Activated CD4-positive, alpha-beta T cell treated with anti-CD3 and anti-CD28 coated beads for 48 hours (primary cell): Measurements from ENCODE around the gene KLHL3.

Experiments used
- DNase-seq: peaks from one replicate; pipeline ENCODE4 v3.0.0-alpha.2; 2020

KLHL3 gene

DNA sequence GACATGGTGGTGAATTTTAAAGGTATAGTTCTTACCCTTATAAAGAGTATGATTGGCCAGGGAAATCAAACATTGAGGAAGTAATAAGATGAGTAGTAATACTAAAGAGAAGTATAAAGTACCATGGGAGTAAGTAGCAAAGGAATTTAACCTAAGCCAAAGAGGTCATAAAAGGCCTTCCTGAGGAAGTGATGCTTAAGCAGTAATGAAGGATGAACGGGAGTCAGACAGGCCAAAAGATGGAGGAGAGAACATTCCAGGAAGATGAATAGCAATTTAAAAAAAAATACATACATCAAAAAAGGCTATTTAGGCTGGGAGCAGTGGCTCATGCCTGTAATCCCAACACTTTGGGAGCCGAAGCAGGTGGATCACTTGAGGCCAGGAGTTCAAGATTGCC is 29.0 kb downstream of the KLHL3 start:
- DNase-seq: no peak

DNA sequence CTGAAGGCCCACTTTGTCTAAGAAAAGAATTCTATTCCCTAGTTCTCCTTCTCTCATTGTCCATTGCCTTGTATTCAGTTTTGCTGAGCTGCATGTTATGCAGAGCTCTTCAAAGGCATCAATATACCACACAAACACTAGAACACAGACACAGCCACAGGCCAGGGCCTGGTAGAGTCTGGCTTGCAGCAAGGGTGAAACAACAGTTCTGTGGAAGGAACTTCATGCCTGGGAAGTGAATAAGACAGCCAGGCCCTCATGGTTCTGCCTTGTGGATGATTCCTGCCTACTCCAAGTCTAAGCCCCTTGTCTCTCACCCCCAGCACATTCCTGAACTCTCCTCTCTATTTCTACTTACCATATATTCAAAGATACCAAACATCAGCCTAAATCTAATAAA is 30.8 kb downstream of the KLHL3 start:
- DNase-seq: no peak

DNA sequence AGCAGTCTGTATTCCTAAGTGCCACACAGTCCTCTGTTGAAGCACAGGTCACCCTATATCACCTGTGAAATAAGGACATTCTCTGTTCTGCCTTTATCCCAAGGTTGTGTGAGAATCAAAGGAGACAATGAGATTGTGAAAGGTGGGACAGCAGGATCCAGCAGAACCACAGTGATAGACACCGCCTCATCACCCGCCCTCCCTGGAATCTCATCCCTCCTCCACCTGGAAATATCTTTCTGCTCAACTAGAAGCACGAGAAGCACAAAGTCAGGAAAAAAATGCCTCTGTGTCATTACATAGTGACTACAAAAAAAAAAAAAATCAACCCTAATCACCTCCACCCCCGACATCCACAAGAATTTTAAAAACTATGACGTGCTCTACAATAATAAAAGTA is 32.3 kb downstream of the KLHL3 start:
- DNase-seq: no peak

DNA sequence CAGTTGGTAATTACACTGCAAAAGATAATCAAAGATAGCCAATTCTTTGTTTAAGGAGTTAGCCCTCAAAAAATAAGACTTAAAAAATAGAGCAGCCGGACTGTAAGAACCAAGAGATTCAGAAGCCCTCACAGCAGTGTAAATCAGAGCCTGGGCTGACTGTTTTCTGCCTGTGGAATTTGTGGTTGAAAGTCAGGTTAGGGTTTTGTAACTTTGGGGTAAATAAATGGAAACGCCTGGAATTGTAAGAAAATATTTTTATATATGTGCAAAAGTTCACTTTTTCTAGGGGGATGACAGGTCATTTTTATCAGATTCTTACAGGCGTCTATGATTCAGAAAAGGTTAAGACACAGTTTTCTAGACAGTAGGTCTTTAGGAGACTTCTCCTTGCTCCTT is 35.6 kb downstream of the KLHL3 start:
- DNase-seq: no peak

DNA sequence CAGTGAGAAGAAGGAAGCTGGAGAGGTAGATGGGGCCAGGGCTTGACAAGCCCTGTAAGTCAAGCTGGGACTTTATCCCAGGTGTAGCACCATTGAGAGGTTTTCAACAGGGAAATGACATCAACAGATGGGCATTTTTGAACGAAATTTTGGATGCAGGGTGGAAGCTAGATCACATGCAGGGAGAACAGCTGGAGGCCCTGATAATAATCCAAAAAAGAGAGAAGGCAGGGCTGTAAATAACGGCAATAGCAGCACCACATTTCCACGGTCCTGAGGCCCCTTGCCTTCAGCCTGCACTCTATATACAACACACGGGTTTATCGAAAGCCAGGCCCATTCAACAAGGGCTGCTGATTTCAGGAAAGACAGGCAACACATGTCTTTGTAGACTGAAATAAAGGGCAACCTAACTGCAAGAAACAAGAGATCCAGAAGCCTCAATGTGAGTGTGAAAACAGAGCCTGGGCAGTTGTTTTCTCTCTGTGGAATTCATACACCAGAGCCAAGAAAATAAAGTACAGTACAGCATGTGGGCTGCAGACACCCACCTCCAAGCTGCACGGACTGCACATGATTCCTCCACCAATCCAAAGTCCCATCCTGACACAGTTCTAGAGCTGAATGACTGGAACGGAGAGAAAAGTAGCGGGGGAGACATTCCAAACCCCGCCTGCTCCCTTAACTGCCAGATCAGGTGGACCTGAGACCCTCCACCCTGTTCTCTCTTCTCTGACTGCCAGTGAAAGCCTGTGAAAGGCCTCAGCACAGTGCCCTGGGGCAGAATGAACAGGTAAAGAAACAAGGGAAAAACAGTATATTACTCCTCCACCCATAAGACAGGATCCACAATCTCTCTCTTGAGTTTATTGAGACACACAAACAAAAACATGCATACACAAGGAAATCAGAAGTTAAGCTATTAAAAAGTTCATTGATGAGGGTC is 36.3 kb downstream of the KLHL3 start:
- DNase-seq: no peak

DNA sequence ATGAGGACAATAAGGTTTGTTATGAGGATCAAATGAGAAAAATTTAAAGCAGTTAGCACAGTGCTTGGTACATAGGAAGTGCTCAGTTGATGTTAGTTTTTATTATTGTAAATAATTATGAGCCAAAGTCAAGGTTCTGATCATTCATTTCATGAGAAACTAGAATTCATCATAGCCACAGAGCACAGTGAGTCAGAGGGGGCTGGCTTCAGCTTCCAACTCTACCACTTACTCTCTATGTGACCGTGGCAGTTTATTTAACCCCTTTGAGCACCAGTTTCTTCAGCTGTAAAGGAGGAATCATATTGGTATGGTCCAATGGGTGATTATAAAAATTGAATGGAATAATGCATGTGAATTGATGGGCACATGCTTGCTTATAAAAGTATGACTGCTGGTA is 39.4 kb downstream of the KLHL3 start:
- DNase-seq: peak; percentile 67

DNA sequence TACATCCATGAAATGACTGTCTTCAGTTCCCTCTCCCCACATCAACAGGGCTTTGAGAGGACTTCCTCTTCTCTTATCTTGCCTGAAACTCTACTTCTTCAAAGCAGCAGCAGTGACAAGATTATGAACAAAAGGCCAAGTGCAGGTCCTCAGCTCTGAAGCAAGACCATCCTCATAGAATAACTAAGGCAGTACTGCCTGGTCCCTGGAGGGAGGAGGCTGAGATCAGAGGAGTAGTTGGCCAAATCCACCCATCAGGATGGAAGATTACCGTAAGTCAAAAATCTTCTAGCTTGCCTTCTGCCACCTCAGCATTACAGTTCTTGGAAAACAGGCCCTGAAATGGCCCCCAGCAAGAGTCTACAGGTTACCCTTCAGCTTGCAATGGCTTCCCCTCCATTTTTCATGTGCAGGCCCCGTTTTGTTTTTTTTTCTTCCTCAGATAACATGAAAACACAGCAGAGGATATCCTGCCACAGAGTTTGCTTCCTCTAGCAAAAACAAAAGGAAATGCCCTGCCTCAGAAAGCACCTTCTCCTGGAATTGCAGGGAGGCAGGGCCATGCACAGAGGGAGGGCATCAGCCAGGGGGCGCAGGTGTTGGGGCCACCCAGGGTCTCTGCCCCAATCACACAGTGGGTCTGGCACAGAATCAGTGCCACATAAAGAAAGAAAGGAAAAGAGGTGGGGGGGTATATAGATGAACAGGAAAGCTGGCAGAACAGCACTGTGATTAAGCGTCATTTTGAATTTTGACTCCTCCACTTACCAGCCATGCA is 40.0 kb downstream of the KLHL3 start:
- peak; percentile 5 for DNase-seq

DNA sequence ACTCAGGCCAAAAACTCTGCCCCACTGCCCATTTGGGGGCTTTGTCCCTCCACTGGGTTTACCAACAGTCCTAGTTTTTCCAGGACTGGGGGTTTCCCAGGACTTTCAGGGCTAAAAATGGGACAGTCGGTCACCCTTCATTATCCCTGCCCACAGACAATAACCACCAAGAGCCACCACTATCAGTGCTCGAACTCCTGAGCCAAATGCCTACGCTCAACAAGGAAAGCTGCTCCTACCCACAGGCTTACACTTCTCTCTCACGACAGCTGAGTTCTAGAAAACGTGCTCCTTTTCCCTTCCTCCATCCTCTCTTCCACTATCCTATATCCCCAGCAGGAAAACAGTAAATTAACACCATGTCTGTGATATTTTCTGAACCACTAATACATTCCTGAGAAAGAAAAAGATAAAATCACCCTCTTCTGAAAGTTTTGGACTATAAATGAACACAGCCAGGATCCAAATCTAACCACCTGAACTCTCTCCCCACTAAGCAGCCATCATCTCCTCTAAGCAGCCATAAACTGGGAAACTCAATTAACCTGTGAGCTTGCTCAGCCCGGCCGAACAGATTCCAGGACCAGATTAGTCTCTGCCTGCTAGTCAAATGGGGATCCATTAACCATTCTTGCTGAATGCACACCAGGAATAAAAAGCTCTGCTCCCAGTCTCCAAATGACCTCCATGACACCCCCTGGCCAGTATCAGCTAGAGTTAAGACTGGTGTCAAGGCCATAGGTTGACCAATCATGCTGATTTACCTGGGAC is 41.8 kb downstream of the KLHL3 start:
- no peak for DNase-seq

DNA sequence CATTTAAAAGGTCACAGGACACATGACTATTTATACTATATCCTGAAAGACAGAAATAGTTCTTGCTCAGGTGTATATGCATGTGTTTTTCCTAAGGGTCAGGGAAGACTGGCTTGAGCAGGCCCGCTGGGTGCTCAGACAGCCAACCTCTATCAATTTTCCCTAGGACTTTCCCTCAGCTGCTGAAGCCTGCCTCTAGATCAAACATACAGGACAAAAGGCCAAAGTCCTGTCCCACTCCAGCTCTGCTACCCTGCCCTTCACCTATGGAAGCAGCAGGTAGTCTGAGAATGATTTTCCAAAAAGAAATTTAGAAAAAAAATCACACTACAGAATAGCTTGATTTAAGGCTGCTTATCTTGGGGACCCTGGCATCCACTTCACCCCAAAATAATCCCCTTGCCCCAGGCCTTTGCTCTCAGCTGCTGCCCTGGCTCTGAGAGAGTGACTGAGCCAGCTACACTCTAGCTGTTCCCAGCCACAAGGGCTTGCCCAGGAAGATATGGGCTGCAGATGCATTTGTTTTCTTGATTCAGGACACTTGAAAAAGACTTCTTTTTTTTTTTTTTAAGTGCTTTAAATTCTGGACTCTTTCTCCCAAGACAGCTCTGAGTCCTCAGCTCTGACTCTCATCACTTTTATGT is 42.5 kb downstream of the KLHL3 start:
- DNase-seq: no peak

DNA sequence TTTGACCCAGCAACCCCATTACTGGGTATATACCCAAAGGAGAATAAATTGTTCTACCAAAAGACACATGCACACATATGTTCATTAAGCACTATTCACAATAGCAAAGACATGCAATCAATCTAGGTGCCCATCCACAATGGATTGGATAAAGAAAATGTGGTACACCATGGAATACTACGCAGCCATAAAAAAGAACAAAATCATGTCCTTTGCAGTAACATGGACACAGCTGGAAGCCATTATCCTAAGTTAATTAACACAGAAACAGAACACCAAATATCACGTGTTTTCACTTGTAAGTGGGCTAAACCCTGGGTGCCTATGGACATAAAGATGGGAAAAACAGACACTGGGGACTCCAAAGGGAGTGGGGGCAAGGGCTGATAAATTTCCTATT is 46.6 kb downstream of the KLHL3 start:
- DNase-seq: no peak

DNA sequence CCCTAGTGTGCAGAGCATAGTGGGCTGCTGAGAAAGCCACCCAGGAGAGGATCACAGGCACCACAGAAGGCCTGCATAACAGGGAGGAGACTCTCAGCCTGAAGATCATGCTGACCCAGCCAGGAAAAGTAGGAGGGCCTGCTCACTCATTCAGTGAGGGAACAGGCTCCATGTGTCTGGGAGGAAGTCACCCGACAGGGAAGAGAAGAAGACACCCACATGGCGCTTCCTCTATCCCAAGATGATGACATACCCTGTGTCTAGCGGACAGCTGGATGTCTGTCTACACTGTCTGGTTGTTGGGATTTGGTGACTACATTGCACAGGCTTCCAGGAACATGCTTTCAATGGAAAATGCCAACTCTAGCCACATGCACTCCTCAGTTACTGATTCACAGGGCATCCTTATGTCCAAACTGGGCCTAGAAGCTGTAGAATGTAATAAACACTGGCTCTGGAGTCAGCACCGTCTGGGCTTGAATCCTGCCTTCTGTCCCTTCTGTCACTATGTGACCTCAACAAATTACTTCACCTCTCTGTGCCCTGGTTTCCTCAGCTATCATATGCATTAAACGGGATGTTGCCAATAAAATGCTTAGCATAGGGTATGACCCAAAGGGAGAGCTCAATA is 47.6 kb downstream of the KLHL3 start:
- no peak for DNase-seq

DNA sequence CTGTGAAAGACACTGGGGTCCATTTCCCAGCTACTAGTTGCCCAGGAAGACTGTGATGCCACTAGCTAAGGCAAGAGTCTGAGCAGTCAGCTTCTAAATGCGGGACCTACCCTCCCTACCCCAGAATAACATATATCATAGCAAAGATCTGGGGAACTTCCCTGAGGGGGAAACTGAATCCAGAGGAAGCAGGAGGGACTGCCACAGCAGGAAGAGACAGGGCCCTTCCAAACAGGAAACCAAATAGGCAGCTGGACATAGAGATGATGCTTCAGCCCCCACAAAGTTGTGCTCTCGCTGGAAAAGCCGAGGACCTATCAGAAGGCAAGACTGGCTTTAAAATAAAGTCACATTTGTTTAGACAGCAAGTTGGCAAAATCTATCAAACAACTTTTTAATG is 51.1 kb downstream of the KLHL3 start:
- DNase-seq: no peak

DNA sequence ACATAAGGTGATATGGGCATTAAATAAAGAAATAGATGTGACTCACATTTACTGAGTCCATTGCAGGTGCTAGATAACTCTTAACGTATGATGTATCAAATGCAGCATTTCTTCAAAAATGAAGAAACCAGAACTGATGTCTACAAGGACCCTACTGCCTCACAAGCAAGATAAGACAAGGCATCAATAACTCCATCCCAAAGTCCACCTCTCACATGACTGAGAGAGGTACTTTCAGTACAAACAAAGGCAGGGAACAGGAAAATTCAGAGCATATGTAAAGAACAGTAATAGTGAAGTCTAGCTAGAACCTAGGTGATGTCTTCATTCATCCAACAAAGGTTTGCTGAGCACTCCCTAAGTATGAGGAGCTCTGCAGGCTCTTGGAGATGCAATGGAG is 54.7 kb downstream of the KLHL3 start:
- no peak for DNase-seq

DNA sequence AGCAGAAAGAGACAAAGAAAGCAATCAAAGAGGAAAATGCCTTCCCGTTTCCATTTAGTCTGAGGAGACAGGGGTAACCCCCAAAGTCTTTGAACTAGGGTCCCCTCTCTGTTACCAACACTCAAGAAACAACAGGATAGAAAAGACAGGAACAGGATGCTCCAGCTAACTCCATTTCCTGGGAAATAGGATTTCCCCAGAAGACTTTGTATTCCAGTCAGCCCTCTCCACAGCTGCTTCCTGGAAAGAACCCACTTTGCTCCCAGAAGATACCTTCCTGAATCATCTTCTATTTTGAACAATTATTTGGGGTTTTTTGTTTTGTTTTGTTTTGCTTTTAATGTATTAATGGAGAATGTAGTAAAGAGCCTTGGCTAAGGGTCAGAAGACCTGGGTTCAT is 56.0 kb downstream of the KLHL3 start:
- DNase-seq: no peak

DNA sequence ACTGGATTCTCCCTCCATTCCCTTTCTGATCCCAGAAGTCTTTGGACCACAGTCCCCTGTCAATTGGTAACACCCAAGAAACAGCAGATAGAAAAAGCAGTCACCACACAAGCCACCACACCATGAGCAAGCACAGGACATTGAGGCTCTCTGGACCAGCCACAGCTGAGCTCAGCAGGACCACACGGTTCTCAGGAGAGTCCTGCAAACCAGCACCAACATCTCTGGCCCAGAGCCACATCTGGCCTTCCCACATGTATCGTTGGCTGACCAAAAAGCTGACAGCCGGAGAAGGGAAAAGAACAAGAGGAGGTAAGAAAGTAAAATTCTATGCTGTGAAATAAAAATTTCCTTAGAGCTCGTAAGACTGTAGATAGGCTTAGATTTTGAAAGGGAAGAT is 56.7 kb downstream of the KLHL3 start:
- DNase-seq: no peak

DNA sequence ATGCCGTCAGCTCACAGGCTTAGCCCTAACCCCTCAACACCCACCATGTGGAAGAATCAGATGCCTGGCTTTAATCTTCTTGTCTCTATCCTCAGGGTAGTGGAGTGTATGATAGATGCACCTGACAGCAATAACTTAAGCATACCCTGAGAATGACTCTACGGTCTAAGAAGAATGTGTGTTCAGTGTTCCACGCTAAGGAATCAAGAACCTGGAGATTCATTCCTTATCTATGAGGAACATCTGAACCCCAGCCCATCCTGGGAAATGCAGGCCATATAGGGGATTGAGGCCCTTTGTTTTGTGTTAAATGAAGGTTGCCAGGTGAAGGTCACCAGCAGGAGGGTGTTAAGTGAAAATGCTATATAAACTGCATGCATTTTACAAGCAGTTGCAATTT is 63.0 kb downstream of the KLHL3 start:
- DNase-seq: no peak

DNA sequence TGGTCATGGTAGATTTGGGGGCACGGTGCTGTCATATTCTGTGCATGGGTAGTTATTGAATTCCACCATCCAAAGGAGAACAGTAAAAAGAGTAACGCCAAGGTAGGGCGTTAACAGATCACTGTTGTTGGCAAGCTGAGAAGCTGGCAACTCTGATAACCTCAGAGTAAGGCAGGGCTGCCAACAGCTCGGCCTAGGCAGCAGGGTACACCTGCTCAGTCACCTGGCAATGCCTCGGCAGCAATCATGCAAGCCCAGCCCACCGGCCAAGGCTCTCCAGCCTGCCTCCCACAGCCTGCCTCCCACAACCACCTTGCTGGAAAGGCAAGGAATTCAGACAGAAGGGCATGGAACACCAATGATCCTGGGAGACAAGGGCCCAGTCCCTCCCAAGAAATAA is 63.9 kb downstream of the KLHL3 start:
- DNase-seq: no peak

DNA sequence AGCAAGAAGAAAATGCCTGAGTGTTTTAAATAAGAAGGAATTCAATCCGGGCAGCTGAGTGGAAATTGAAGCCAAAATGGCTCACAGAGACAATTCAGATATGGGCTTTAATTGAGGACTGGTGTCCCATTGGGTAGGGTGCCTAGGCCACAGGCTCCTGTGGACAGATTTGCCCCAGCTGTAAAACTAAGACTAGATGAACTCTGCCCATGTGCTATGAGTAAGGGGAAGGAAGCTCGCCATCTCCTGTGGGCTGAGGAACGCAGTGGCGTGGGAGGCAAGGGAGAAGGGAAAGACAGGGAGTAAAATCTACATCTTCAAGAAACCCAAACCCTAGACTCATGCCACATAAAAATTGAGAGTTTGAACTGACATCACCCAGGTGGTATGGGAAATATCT is 66.1 kb downstream of the KLHL3 start:
- DNase-seq: no peak

DNA sequence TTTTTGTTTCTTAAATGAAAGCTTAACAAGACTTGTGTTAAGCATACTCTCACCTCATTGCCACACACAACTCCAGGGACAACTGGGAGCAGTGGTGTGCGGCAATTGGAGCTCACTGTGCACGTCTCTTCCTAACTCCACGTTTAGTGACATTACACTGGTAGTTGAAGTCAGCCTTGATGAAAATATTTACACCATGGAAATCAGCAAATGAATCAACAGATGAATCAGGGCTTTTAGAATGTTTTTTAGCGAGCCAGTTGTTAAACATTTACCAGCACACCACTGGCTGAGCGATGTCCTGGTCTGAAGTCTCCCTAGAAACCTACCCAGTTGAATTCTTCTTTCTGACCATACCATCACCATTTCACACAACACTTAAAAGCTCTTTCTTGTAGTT is 67.3 kb downstream of the KLHL3 start:
- no peak for DNase-seq

DNA sequence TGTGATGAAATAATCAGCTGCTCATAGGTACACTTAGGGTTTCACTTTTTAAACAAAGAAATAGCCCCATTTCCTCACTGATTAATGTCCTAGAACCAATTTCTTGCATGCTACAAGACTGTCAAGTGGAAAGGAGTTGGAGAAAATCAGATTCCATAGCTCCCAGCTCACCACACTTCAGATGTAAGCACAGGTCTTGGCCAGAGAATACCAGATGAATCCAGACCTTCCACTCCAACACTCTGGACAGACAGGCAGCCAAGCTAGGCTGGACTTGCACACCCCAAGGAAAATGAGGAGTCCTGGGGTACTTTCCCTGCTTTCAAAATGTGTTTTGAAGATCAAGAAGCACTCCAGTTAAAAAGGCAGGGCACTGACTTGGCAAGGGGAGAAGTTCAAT is 68.5 kb downstream of the KLHL3 start:
- no peak for DNase-seq

DNA sequence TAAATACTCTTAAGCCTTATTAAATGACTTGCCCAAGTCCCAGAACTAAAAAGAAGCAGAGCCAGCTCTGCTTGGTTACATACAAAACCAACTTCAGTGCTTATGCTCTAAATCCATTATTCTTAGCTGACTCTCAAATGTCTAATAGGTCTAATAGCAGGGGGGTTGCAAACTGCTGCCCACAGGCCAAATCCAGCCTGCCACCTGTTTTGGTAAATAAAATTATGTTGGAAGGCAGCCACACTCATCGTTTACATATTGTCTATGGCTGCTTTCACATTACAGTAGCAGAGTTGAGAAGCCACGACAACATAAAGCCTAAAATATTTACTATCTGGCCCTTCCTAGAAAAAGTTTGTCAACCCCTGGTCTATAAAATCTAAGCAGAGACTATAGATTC is 69.0 kb downstream of the KLHL3 start:
- DNase-seq: no peak

DNA sequence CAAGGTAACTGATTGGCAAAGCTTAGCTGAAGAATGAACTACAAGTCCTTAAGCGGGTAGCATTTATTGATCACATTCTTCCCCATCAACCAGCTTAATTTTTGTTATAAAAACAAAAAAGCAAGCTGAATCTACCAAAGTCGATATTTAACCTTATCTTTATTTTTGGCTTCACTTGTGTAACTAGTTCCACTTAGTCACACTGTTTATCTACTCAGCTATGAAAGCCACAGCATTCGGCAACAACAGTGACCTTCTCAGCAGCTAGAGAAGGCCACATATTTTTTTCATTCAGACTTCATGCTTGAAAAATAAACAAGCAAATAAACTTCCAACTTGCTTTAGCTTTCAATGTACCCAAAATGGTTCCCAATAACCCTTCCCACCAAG is 69.4 kb downstream of the KLHL3 start:
- DNase-seq: no peak
